SK-N-SH (cell line): ENCODE data around the gene TMPRSS11D. TPM values are rescaled to one million over a fixed set of nuclear protein-coding genes. Genes with fewer than 3 reads are reported as not detected.

Source experiments
- CTCF ChIA-PET: fragments of 300-600, 350-600 bp; formaldehyde crosslinking; extraction: SDS; loops from one replicate; lab custom pipeline; 2021; lab: Yijun Ruan, JAX
- POLR2A ChIA-PET: fragments of 350-600 bp; sonication (Branson Sonifier 250); formaldehyde crosslinking; extraction: SDS; loops from one replicate; lab custom pipeline; 2020; ENCODE audit warnings: antibody characterized with exemption, inconsistent platforms; lab: Yijun Ruan, JAX
- DNase-seq: peaks from one replicate; pipeline ENCODE4 v3.0.0; 2012
- H2AFZ ChIP-seq: fragments of 200-600 bp; sonication (generic); 2 replicates; pipeline ENCODE4 v1.8.1; 2016; ENCODE audit warnings: antibody characterized with exemption, mild to moderate bottlenecking, low read depth
- H3F3A ChIP-seq: fragments of 200-600 bp; sonication (generic); replicated peaks from 2 replicates; pipeline ENCODE3; 2016; ENCODE audit warnings: antibody characterized with exemption, mild to moderate bottlenecking; ENCODE audit not compliant: insufficient read depth
- H3K27ac ChIP-seq, 2 experiments: fragments of 200-500 bp in 1 of 2; fragments of 200-600 bp in 1 of 2; sonication (Bioruptor generic) in 1 of 2; sonication (generic), shearing (Covaris generic) in 1 of 2; 2 replicates each; pipeline versions ENCODE4 v1.5.1 to v1.6.1; 2014 to 2016; ENCODE audit warnings: low read depth in 2 of 2, inconsistent platforms in 1 of 2, low read length in 1 of 2, mild to moderate bottlenecking in 1 of 2, mixed read lengths in 1 of 2
- H3K27me3 ChIP-seq: fragments of 200-600 bp; sonication (generic), shearing (Covaris generic); 2 replicates; pipeline ENCODE4 v1.6.1; 2016; ENCODE audit warnings: mixed run types; ENCODE audit not compliant: insufficient read depth
- H3K36me3 ChIP-seq, 2 experiments: fragments of 200-500 bp in 1 of 2; fragments of 200-600 bp in 1 of 2; sonication (Bioruptor generic) in 1 of 2; sonication (generic) in 1 of 2; replicated peaks in 1 of 2; 2 replicates each; pipeline versions ENCODE3 to v1.5.1; 2014 to 2016; ENCODE audit warnings: low read length in 1 of 2, mild to moderate bottlenecking in 1 of 2; ENCODE audit not compliant: insufficient read depth in 2 of 2, control insufficient read depth in 1 of 2
- H3K4me1 ChIP-seq, 2 experiments: fragments of 200-500 bp in 1 of 2; fragments of 200-600 bp in 1 of 2; sonication (Bioruptor generic) in 1 of 2; sonication (generic), shearing (Covaris generic) in 1 of 2; 2 replicates each; pipeline versions ENCODE4 v1.5.1 to v1.6.1; 2014 to 2016; ENCODE audit warnings: low read depth in 1 of 2, low read length in 1 of 2, mixed run types in 1 of 2; ENCODE audit not compliant: insufficient read depth in 2 of 2, control insufficient read depth in 1 of 2
- H3K4me2 ChIP-seq: fragments of 200-600 bp; sonication (generic), shearing (Covaris generic); 2 replicates; pipeline ENCODE4 v1.6.1; 2017; ENCODE audit warnings: mixed run types
- H3K4me3 ChIP-seq, 2 experiments: fragments of 200-500 bp in 1 of 2; fragments of 200-600 bp in 1 of 2; sonication (Bioruptor generic) in 1 of 2; sonication (generic), shearing (Covaris generic) in 1 of 2; 2 replicates each; pipeline versions ENCODE4 v1.5.1 to v1.8.1; 2014 to 2016; ENCODE audit warnings: low read depth in 2 of 2, inconsistent platforms in 1 of 2, low read length in 1 of 2, mild to moderate bottlenecking in 1 of 2, mixed read lengths in 1 of 2, moderate library complexity in 1 of 2
- H3K79me2 ChIP-seq: fragments of 200-600 bp; sonication (generic); 2 replicates; pipeline ENCODE4 v1.8.1; 2017; ENCODE audit warnings: mild to moderate bottlenecking; ENCODE audit not compliant: insufficient read depth
- H3K9ac ChIP-seq: fragments of 200-600 bp; sonication (generic); 2 replicates; pipeline ENCODE4 v1.6.1; 2017; ENCODE audit warnings: mixed run types
- H3K9me2 ChIP-seq: fragments of 200-600 bp; sonication (generic); 2 replicates; pipeline ENCODE4 v1.6.1; 2017; ENCODE audit warnings: mixed run types
- H3K9me3 ChIP-seq: fragments of 200-600 bp; sonication (generic); 2 replicates; pipeline ENCODE4 v1.6.1; 2017; ENCODE audit warnings: mixed run types, mild to moderate bottlenecking, moderate library complexity
- H4K20me1 ChIP-seq: fragments of 200-600 bp; sonication (generic); 2 replicates; pipeline ENCODE4 v1.6.1; 2017; ENCODE audit warnings: mild to moderate bottlenecking, mixed run types; ENCODE audit not compliant: insufficient read depth
- CHD2 ChIP-seq: fragments of 150-350 bp; IDR thresholded peaks from 2 replicates; pipeline ENCODE4 v1.6.1; 2018; ENCODE audit warnings: low read length; ENCODE audit not compliant: partially characterized antibody
- EZH2phosphoT487 ChIP-seq: fragments of 200-600 bp; sonication (generic); IDR thresholded peaks from 2 replicates; pipeline ENCODE4 v1.6.1; 2017; ENCODE audit warnings: low read depth, mixed run types, mild to moderate bottlenecking, antibody characterized with exemption, moderate library complexity, borderline replicate concordance
- FOXJ3 ChIP-seq: sonication (generic); formaldehyde crosslinking; IDR thresholded peaks from 2 replicates; pipeline ENCODE4 v1.5.1; 2020; ENCODE audit warnings: mild to moderate bottlenecking, missing genetic modification reagents
- FOXM1 ChIP-seq: IDR thresholded peaks from 2 replicates; pipeline ENCODE4 v1.4.0; 2012; ENCODE audit warnings: low read depth, mild to moderate bottlenecking
- GABPA ChIP-seq: IDR thresholded peaks from 2 replicates; pipeline ENCODE4 v1.4.0; 2012; ENCODE audit warnings: low read depth, mild to moderate bottlenecking
- GATA2 ChIP-seq: sonication (generic); formaldehyde crosslinking; IDR thresholded peaks from 2 replicates; pipeline ENCODE4 v1.5.0; 2020; ENCODE audit warnings: mild to moderate bottlenecking, missing genetic modification reagents
- JUND ChIP-seq: IDR thresholded peaks from 2 replicates; pipeline ENCODE4 v1.4.0; 2012
- PBX3 ChIP-seq: IDR thresholded peaks from 2 replicates; pipeline ENCODE4; 2012
- POLR2AphosphoS5 ChIP-seq: IDR thresholded peaks from 2 replicates; pipeline ENCODE4 v1.6.1; 2012; ENCODE audit warnings: low read depth, low read length
- RAD21 ChIP-seq: IDR thresholded peaks from 2 replicates; pipeline ENCODE4 v1.6.1; 2012; ENCODE audit warnings: mild to moderate bottlenecking, low read length
- RXRA ChIP-seq: IDR thresholded peaks from 2 replicates; pipeline ENCODE4 v1.4.0; 2012; ENCODE audit warnings: low read depth, mild to moderate bottlenecking, borderline replicate concordance
- SMC3 ChIP-seq: IDR thresholded peaks from 2 replicates; pipeline ENCODE4 v1.6.1; 2012; ENCODE audit warnings: low read depth, low read length, improper control_type of control experiment
- TEAD4 ChIP-seq: IDR thresholded peaks from 2 replicates; pipeline ENCODE4 v1.4.0; 2012; ENCODE audit warnings: mild to moderate bottlenecking, borderline replicate concordance; ENCODE audit not compliant: insufficient read depth
- USF1 ChIP-seq: IDR thresholded peaks from 2 replicates; pipeline ENCODE4 v1.4.0; 2012; ENCODE audit warnings: low read depth, borderline replicate concordance
- USF2 ChIP-seq: fragments of 150-350 bp; IDR thresholded peaks from 2 replicates; pipeline ENCODE4 v1.6.1; 2017; ENCODE audit warnings: antibody characterized with exemption, low read length, low read depth, borderline replicate concordance
- ZBTB33 ChIP-seq: IDR thresholded peaks from 2 replicates; pipeline ENCODE4 v1.4.0; 2012; ENCODE audit warnings: low read depth, borderline replicate concordance
- WGBS: methylation state at CpG from one replicate; pipeline ENCODE4 v1.1.6; 2017; ENCODE audit warnings: low lambda C conversion rate; 5-methylcytosine and 5-hydroxymethylcytosine counted together
- polyA plus RNA-seq, 3 experiments: library from polyadenylated mRNA; depleted of rRNA; stranded (reverse); fragments of >200 nt; gene quantifications; 2 replicates each; pipeline ENCODE4 v1.2.3, GENCODE V29; 2012

The TMPRSS11D gene
- polyA plus RNA-seq, 1 of the 3 experiments (the other 2 are of a cell fraction) = 0.02 TPM

- TF ChIP-seq TEAD4 (no peak), EZH2phosphoT487 (no peak), ZBTB33 (no peak), GABPA (no peak), USF1 (no peak), RAD21 (no peak), PBX3 (no peak), GATA2 (no peak), POLR2AphosphoS5 (no peak), SMC3 (no peak), FOXM1 (no peak), FOXJ3 (CRISPR knock-in tag) (no peak), RXRA (no peak), JUND (no peak), CHD2 (no peak), USF2 (no peak)
- TF ChIP-seq, all 33 proteins: peak for 0
- Histone ChIP-seq H4K20me1 (no peaks in the 10 kb centered on the region), H3K9me3 (no peaks in the 10 kb centered on the region), H3F3A (no peaks in the 10 kb centered on the region), H2AFZ (no peak overlapping the region), H3K4me2 (no peak overlapping the region), H3K4me3 (no peak overlapping the region), H3K4me1 (no peaks in the 10 kb centered on the region), H3K27ac (no peak overlapping the region), H3K9ac (no peak overlapping the region), H3K79me2 (no peaks in the 10 kb centered on the region), H3K36me3 (no peaks in the 10 kb centered on the region), H3K9me2 (no peaks in the 10 kb centered on the region), H3K27me3 (no peaks in the 10 kb centered on the region)
- DNase-seq = no peak
- WGBS = 51% methylated on average over 6 of the region's 6 CpGs
- ChIA-PET POLR2A (no interaction called here), CTCF (no interaction called here)
Measured at GRCh38 chr4:67861513-67861912, 22.3 kb downstream of the TMPRSS11D start.
